HFFc6 (cell line): ENCODE data around the gene FLAD1. TPM values are rescaled to one million over a fixed set of nuclear protein-coding genes. Genes with fewer than 3 reads are reported as not detected.
A peak's percentile ranks its signal among the peaks of the same experiment; 100 is the strongest.

ENCODE experiments used
- DNase-seq: peaks from one replicate; pipeline ENCODE4 v3.0.0-alpha.2; 2018
- H3K27ac Mint-ChIP-seq: 2 replicates; pipeline ENCODE4 v1.8.0; 2020; ENCODE audit warnings: mild to moderate bottlenecking, mixed read lengths
- H3K27me3 Mint-ChIP-seq: 2 replicates; pipeline ENCODE4 v1.8.0; 2021; ENCODE audit warnings: mild to moderate bottlenecking, moderate library complexity, mixed read lengths; ENCODE audit not compliant: insufficient read depth
- H3K36me3 Mint-ChIP-seq: 2 replicates; pipeline ENCODE4 v1.8.0; 2021; ENCODE audit warnings: low read depth, mixed read lengths
- H3K4me1 Mint-ChIP-seq: 2 replicates; pipeline ENCODE4 v1.8.0; 2020; ENCODE audit warnings: low read depth, mixed read lengths
- H3K4me3 Mint-ChIP-seq: 2 replicates; pipeline ENCODE4 v1.8.0; 2020; ENCODE audit warnings: mild to moderate bottlenecking, moderate library complexity, mixed read lengths
- H3K9me3 Mint-ChIP-seq: 2 replicates; pipeline ENCODE4 v1.8.0; 2020; ENCODE audit warnings: mild to moderate bottlenecking, mixed read lengths
- total RNA-seq, 6 experiments: library from RNA; stranded (reverse); fragmentation: NEBNext Ultra II Directional; extraction: Animal tissue kit (Norgen Biotek cat#: 25700); gene quantifications; 2 replicates in 1 of 6; 3 replicates in 5 of 6; pipeline ENCODE4 v1.2.3, GENCODE V29; 2021
- TF ChIP-seq, protein P1 (sequence below): fragments of 200-600 bp; sonication (generic); IDR thresholded peaks from 2 replicates; pipeline ENCODE4 v1.5.0; 2021; ENCODE audit warnings: antibody characterized with exemption, mild to moderate bottlenecking

Gene FLAD1
- total RNA-seq, 6 experiments from 2014 or later = 25.1 to 35.3 (median 29.6) TPM

GRCh38 chr1:154999571-155000410, 16.6 kb downstream of the FLAD1 start:
- H3K27me3 Mint-ChIP-seq = peaks cover under 1% of the 10 kb centered on the region; the same call in 1 of the 2 replicates
- H3K27ac Mint-ChIP-seq = peak overlapping the region; percentile 89
- H3K4me1 Mint-ChIP-seq = peaks cover 31% of the 10 kb centered on the region
- H3K36me3 Mint-ChIP-seq = no peaks in the 10 kb centered on the region
- TF ChIP-seq, protein P1, sequence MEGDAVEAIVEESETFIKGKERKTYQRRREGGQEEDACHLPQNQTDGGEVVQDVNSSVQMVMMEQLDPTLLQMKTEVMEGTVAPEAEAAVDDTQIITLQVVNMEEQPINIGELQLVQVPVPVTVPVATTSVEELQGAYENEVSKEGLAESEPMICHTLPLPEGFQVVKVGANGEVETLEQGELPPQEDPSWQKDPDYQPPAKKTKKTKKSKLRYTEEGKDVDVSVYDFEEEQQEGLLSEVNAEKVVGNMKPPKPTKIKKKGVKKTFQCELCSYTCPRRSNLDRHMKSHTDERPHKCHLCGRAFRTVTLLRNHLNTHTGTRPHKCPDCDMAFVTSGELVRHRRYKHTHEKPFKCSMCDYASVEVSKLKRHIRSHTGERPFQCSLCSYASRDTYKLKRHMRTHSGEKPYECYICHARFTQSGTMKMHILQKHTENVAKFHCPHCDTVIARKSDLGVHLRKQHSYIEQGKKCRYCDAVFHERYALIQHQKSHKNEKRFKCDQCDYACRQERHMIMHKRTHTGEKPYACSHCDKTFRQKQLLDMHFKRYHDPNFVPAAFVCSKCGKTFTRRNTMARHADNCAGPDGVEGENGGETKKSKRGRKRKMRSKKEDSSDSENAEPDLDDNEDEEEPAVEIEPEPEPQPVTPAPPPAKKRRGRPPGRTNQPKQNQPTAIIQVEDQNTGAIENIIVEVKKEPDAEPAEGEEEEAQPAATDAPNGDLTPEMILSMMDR = no peak
- no peak for DNase-seq
- peak overlapping the region; percentile 89 for H3K4me3 Mint-ChIP-seq
- H3K9me3 Mint-ChIP-seq = no peaks in the 10 kb centered on the region

DNA sequence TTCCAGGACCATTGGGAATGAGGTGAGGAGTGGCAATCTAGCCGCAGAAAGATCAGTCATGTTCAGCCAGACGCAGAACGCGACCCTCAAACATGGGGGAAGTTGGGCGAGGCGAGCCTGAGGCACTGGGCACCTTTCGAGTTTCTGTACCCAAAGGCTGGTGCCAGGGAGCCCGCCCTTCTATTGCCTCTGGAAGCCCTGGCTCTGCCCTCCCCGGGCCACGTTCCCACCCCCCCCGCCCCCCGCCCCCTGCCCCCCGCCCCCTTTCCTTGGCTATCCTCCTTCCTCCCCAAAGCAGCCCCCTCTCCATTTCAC, 17.2 kb downstream of the FLAD1 start:
- Mint-ChIP-seq H3K36me3 (no peaks in the 10 kb centered on the region), H3K4me1 (peaks cover 31% of the 10 kb centered on the region), H3K4me3 (peak overlapping the region; percentile 89), H3K27ac (peak overlapping the region; percentile 89), H3K27me3 (no peaks in the 10 kb centered on the region; the same call in 1 of the 2 replicates), H3K9me3 (no peaks in the 10 kb centered on the region)
- TF ChIP-seq, protein P1 = no peak
- DNase-seq = no peak

DNA sequence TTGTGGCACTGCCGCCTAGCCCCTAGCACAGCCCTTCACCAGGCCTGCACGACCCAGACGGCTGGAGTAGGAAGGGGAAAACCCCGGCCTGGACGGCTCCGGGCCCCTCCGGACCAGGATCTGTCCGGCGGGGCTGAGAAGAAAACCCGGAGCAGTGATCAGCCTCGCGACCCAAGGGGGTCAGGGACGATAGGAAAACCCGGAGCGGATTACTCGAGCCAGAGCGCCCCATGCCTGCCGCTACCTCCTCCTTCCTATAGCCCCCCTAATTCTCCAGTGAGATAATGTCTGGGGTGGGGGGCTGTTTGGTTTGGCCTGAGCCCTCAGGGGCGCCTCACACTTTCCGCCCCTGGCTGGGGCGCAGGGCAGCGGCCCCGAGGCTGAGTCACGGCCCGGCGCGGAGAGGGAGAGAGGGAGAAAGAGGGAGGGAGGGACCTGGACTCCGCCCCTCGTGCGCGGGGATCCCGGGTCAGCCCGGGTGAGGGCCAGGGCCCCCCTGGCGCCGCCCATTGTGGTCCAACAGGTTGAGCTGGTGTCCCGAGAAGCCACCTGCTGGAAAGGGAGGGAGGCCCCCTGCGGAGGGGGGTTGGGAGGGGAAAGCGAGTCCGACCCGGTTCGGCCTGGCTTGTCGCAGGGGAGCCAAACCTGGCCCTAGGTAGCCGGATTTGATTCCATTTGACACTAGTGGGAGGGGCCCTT, 17.7 kb downstream of the FLAD1 start:
- peaks cover 33% of the 10 kb centered on the region for H3K4me1 Mint-ChIP-seq
- no peaks in the 10 kb centered on the region for H3K9me3 Mint-ChIP-seq
- peak overlapping the region; percentile 79 for H3K27ac Mint-ChIP-seq
- TF ChIP-seq, protein P1 = no peak; the same call in 1 of the 2 replicates
- H3K27me3 Mint-ChIP-seq = no peaks in the 10 kb centered on the region; the same call in 1 of the 2 replicates
- peak overlapping the region; percentile 92 for H3K4me3 Mint-ChIP-seq
- peak; percentile 65 for DNase-seq
- H3K36me3 Mint-ChIP-seq = no peaks in the 10 kb centered on the region

- TF ChIP-seq, protein P1 = no peak
- Mint-ChIP-seq H3K27ac (peak overlapping the region; percentile 79), H3K9me3 (no peaks in the 10 kb centered on the region), H3K36me3 (no peaks in the 10 kb centered on the region), H3K27me3 (no peaks in the 10 kb centered on the region; the same call in 1 of the 2 replicates), H3K4me1 (peaks cover 35% of the 10 kb centered on the region), H3K4me3 (peak overlapping the region; percentile 92)
- DNase-seq = no peak
Measured at GRCh38 chr1:155001425-155001674, 18.2 kb downstream of the FLAD1 start.

- H3K27me3 Mint-ChIP-seq = no peaks in the 10 kb centered on the region; the same call in 1 of the 2 replicates
- peak; percentile 98 for DNase-seq
- H3K36me3 Mint-ChIP-seq = no peaks in the 10 kb centered on the region
- peaks cover 37% of the 10 kb centered on the region for H3K4me1 Mint-ChIP-seq
- H3K27ac Mint-ChIP-seq = peak overlapping the region; percentile 79
- TF ChIP-seq, protein P1 = peak; percentile 67
- no peaks in the 10 kb centered on the region for H3K9me3 Mint-ChIP-seq
- H3K4me3 Mint-ChIP-seq = peak overlapping the region; percentile 92
Measured at GRCh38 chr1:155001675-155002463, 18.7 kb downstream of the FLAD1 start.
